Stimulated activated CD4-positive, alpha-beta T cell treated with anti-CD3 and anti-CD28 coated beads, Interleukin-2, amount 100 ng/mL, for 48 hours (primary cell): ENCODE results near the gene TRAPPC3.
A peak's percentile ranks its signal among the peaks of the same experiment; 100 is the strongest.

Experiments used
- DNase-seq, 2 donors: peaks; one replicate each; pipeline ENCODE4 v3.0.0-alpha.2; 2020

The TRAPPC3 gene

GRCh38 chr1:36097693-36098585 is 51.3 kb downstream of the TRAPPC3 start:
- DNase-seq = no peak

GRCh38 chr1:36096500-36097432 is 52.5 kb downstream of the TRAPPC3 start:
- DNase-seq = no peak

GRCh38 chr1:36095760-36096405 is 53.4 kb downstream of the TRAPPC3 start:
- no peak for DNase-seq

- no peak for DNase-seq
Measured at GRCh38 chr1:36094621-36095061, 54.6 kb downstream of the TRAPPC3 start.

GRCh38 chr1:36093929-36094328 is 55.4 kb downstream of the TRAPPC3 start:
- no peak for DNase-seq

- DNase-seq = no peak
Measured at GRCh38 chr1:36093226-36093625, 56.1 kb downstream of the TRAPPC3 start.

- DNase-seq = no peak
Measured at GRCh38 chr1:36092798-36093185, 56.5 kb downstream of the TRAPPC3 start.

- DNase-seq = no peak
Measured at GRCh38 chr1:36092166-36092797, 57.0 kb downstream of the TRAPPC3 start.

- DNase-seq = no peak
Measured at GRCh38 chr1:36091698-36092097, 57.6 kb downstream of the TRAPPC3 start.

GRCh38 chr1:36091141-36091540 is 58.1 kb downstream of the TRAPPC3 start:
- DNase-seq = no peak

GRCh38 chr1:36089393-36090121 is 59.7 kb downstream of the TRAPPC3 start:
- no peak for DNase-seq

GRCh38 chr1:36088577-36089392 is 60.5 kb downstream of the TRAPPC3 start, which contains the start of gene ADPRS:
Gene ADPRS (plus strand): TSS chr1:36088892. CDS start chr1:36088905, 13 bp downstream.
- peak; percentile 91 to 96 for DNase-seq

- no peak for DNase-seq
Measured at GRCh38 chr1:36088265-36088576, 61.1 kb downstream of the TRAPPC3 start.

GRCh38 chr1:36087233-36088123 is 61.8 kb downstream of the TRAPPC3 start:
- DNase-seq = no peak
